K562 (cell line): ENCODE results near the gene SNAI1. TPM values are rescaled to one million over a fixed set of nuclear protein-coding genes. Genes with fewer than 3 reads are reported as not detected.

Experiments used
- GABPB1 ChIP-seq: sonication (generic); formaldehyde crosslinking; IDR thresholded peaks from 2 replicates; pipeline ENCODE4 v1.8.0; 2022; ENCODE audit warnings: mild to moderate bottlenecking, missing genetic modification reagents
- KLF6 ChIP-seq: fragments of 250-450 bp; sonication (Bioruptor Pico); IDR thresholded peaks from 2 replicates; pipeline ENCODE4 v1.4.0; 2020; ENCODE audit warnings: mild to moderate bottlenecking, moderate library complexity, borderline replicate concordance
- MNT ChIP-seq, 2 experiments: fragments of 450-650 bp; conservative IDR thresholded peaks; 2 replicates each; pipeline ENCODE4 v1.6.1; 2017; ENCODE audit warnings: mild to moderate bottlenecking in 2 of 2, moderate library complexity in 2 of 2
- NEUROD1 ChIP-seq: fragments of 150-350 bp; IDR thresholded peaks from 2 replicates; pipeline ENCODE4 v1.6.1; 2014; ENCODE audit warnings: borderline replicate concordance, low read length, low read depth; ENCODE audit not compliant: partially characterized antibody
- POLR2G ChIP-seq: fragments of 200-400 bp; formaldehyde crosslinking; IDR thresholded peaks from 2 replicates; pipeline ENCODE4 v1.6.1; 2017; ENCODE audit warnings: low read depth, mild to moderate bottlenecking, antibody characterized with exemption, low read length, moderate library complexity
- U2AF1 ChIP-seq: fragments of 200-400 bp; formaldehyde crosslinking; optimal IDR thresholded peaks from 2 replicates; pipeline ENCODE3; 2017; ENCODE audit warnings: mild to moderate bottlenecking, low read depth, low read length, moderate library complexity
- YY1 ChIP-seq, 3 experiments: IDR thresholded peaks; 2 replicates each; pipeline ENCODE4 v1.6.1; 2011; ENCODE audit warnings: low read length in 2 of 3, mild to moderate bottlenecking in 2 of 3, moderate library complexity in 2 of 3, borderline replicate concordance in 1 of 3, control low read depth in 1 of 3, low read depth in 1 of 3; ENCODE audit not compliant: insufficient read depth in 3 of 3, insufficient replicate concordance in 2 of 3, control insufficient read depth in 1 of 3, insufficient read length in 1 of 3; ENCODE audit errors: extremely low read depth in 1 of 3
- ZBTB2 ChIP-seq: fragments of 450-650 bp; IDR thresholded peaks from 2 replicates; pipeline ENCODE4 v1.6.1; 2016; ENCODE audit warnings: antibody characterized with exemption
- ZNF263 ChIP-seq: sonication (generic); formaldehyde crosslinking; IDR thresholded peaks from 2 replicates; pipeline ENCODE4 v1.8.0; 2022; ENCODE audit warnings: mild to moderate bottlenecking, missing genetic modification reagents, borderline replicate concordance
- ZNF384 ChIP-seq: IDR thresholded peaks from 2 replicates; pipeline ENCODE4 v1.6.1; 2012; ENCODE audit warnings: low read depth, low read length, improper control_type of control experiment
- ZNF395 ChIP-seq: fragments of 200-800 bp; sonication (Bioruptor generic); IDR thresholded peaks from 2 replicates; pipeline ENCODE4 v1.6.1; 2017; ENCODE audit warnings: missing genetic modification characterization, missing compliant biosample characterization
- polyA plus RNA-seq, 8 experiments: library from polyadenylated mRNA; depleted of rRNA in 4 of 8; stranded (reverse) in 5 of 8; unstranded in 3 of 8; fragments of >200 nt; fragmentation: Nextera tagmentation in 2 of 8; fragmentation: Illumina TruSeq in 1 of 8; extraction: Ambion mirVana in 2 of 8; extraction: Trizol in 1 of 8; gene quantifications; 2 replicates each; pipeline versions ENCODE4 v1.2.1 to v1.2.3, GENCODE V29; 2011 to 2014; ENCODE audit warnings: inconsistent platforms in 1 of 8, missing spikeins in 1 of 8
- total RNA-seq, 7 experiments: library from RNA; depleted of rRNA in 6 of 7; stranded (reverse); fragments of >200 nt in 6 of 7; fragmentation: Illumina TruSeq in 2 of 7; extraction: Trizol in 2 of 7; gene quantifications; 2 replicates each; pipeline versions ENCODE4 v1.2.1 to v1.2.3, GENCODE V29; 2011 to 2021; ENCODE audit warnings: low replicate concordance in 1 of 7
- TF ChIP-seq, protein P1 (sequence below): IDR thresholded peaks from 2 replicates; pipeline ENCODE4 v1.6.1; 2011; ENCODE audit warnings: borderline replicate concordance, low read depth, mild to moderate bottlenecking, moderate library complexity, low read length; ENCODE audit not compliant: insufficient read depth, poor library complexity, severe bottlenecking

The SNAI1 gene
- total and polyA plus RNA-seq, 9 of the 15 experiments (the other 6 are each of a cell fraction or from before 2014, with no cell fraction given), result 0.32 to 11.6 (median 2.0) TPM

GRCh38 chr20:49979030-49979832 lies 3.5 kb upstream of the SNAI1 start (continued):
- peak; percentile 50; the same call in 1 of the 2 replicates for TF ChIP-seq ZNF263
- peak; percentile 76 for TF ChIP-seq GABPB1 (CRISPR knock-in tag)
- peak in 2 of 3 experiments; percentile 28 to 47 for TF ChIP-seq YY1 (IDR thresholded peaks at IDR 0.05; ENCODE audit: borderline replicate concordance in 1 of 3, control insufficient read depth in 1 of 3, extremely low read depth in 1 of 3, insufficient read depth in 3 of 3, insufficient read length in 1 of 3, insufficient replicate concordance in 2 of 3, low read depth in 1 of 3, low read length in 2 of 3)
- TF ChIP-seq ZNF395 (CRISPR knock-in tag), result no peak
- TF ChIP-seq ZBTB2, result peak; percentile 19; the same call in 1 of the 2 replicates
- TF ChIP-seq MNT (conservative IDR thresholded peaks at IDR 0.05), result peak; percentile 93 to 96
- TF ChIP-seq, protein P1, sequence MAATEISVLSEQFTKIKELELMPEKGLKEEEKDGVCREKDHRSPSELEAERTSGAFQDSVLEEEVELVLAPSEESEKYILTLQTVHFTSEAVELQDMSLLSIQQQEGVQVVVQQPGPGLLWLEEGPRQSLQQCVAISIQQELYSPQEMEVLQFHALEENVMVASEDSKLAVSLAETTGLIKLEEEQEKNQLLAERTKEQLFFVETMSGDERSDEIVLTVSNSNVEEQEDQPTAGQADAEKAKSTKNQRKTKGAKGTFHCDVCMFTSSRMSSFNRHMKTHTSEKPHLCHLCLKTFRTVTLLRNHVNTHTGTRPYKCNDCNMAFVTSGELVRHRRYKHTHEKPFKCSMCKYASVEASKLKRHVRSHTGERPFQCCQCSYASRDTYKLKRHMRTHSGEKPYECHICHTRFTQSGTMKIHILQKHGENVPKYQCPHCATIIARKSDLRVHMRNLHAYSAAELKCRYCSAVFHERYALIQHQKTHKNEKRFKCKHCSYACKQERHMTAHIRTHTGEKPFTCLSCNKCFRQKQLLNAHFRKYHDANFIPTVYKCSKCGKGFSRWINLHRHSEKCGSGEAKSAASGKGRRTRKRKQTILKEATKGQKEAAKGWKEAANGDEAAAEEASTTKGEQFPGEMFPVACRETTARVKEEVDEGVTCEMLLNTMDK, result peak; percentile 70
- peak; percentile 77 for TF ChIP-seq POLR2G
- peak; percentile 29; the same call in 1 of the 2 replicates for TF ChIP-seq ZNF384
- peak; percentile 40 for TF ChIP-seq U2AF1
- TF ChIP-seq KLF6, result peak; percentile 80; the same call in 1 of the 2 replicates
- peak; percentile 30 for TF ChIP-seq NEUROD1
